Measurements from ENCODE around the gene C1QB.

The C1QB gene

GRCh38 chr1:22652881-22653316 is at the start of gene C1QB:
Gene C1QB (plus strand): TSS chr1:22653236. CDS start chr1:22659463, 6,227 bp downstream.
- no peak for DNase-seq (ENCODE audit: low read depth in 2 of 2)

- no peak for DNase-seq (ENCODE audit: low read depth in 2 of 2)
Observed at GRCh38 chr1:22606161-22606560, 46.9 kb upstream of the C1QB start.

- no peak for DNase-seq (ENCODE audit: low read depth in 2 of 2)
Observed at GRCh38 chr1:22607154-22607553, 45.9 kb upstream of the C1QB start.

- no peak for DNase-seq (ENCODE audit: low read depth in 2 of 2)
Observed at GRCh38 chr1:22608361-22608760, 44.7 kb upstream of the C1QB start.

GRCh38 chr1:22609291-22609690 is 43.7 kb upstream of the C1QB start:
- no peak for DNase-seq (ENCODE audit: low read depth in 2 of 2)

GRCh38 chr1:22611530-22611947 is 41.5 kb upstream of the C1QB start:
- DNase-seq (ENCODE audit: low read depth in 2 of 2): peak in 1 of 2 experiments; percentile 6

- DNase-seq (ENCODE audit: low read depth in 2 of 2): no peak
Observed at GRCh38 chr1:22612671-22613571, 40.1 kb upstream of the C1QB start.

GRCh38 chr1:22613572-22613918 is 39.5 kb upstream of the C1QB start:
- DNase-seq (ENCODE audit: low read depth in 2 of 2): no peak

- DNase-seq (ENCODE audit: low read depth in 2 of 2): no peak
Observed at GRCh38 chr1:22613951-22614350, 39.1 kb upstream of the C1QB start.

- DNase-seq (ENCODE audit: low read depth in 2 of 2): no peak
Observed at GRCh38 chr1:22615886-22616285, 37.1 kb upstream of the C1QB start.

- no peak for DNase-seq (ENCODE audit: low read depth in 2 of 2)
Observed at GRCh38 chr1:22616571-22616970, 36.5 kb upstream of the C1QB start.

- DNase-seq (ENCODE audit: low read depth in 2 of 2): no peak
Observed at GRCh38 chr1:22618056-22618455, 35.0 kb upstream of the C1QB start.

- no peak for DNase-seq (ENCODE audit: low read depth in 2 of 2)
Observed at GRCh38 chr1:22619252-22619651, 33.8 kb upstream of the C1QB start.

- DNase-seq (ENCODE audit: low read depth in 2 of 2): no peak
Observed at GRCh38 chr1:22619798-22620197, 33.2 kb upstream of the C1QB start.

GRCh38 chr1:22621761-22622160 is 31.3 kb upstream of the C1QB start:
- no peak for DNase-seq (ENCODE audit: low read depth in 2 of 2)

- DNase-seq (ENCODE audit: low read depth in 2 of 2): no peak
Observed at GRCh38 chr1:22625262-22625925, 27.6 kb upstream of the C1QB start.

- no peak for DNase-seq (ENCODE audit: low read depth in 2 of 2)
Observed at GRCh38 chr1:22626237-22627157, 26.5 kb upstream of the C1QB start.

- no peak for DNase-seq (ENCODE audit: low read depth in 2 of 2)
Observed at GRCh38 chr1:22627331-22627730, 25.7 kb upstream of the C1QB start.

GRCh38 chr1:22628698-22629444 is 24.2 kb upstream of the C1QB start:
- DNase-seq (ENCODE audit: low read depth in 2 of 2): no peak

GRCh38 chr1:22629886-22630285 is 23.1 kb upstream of the C1QB start:
- no peak for DNase-seq (ENCODE audit: low read depth in 2 of 2)

All from stimulated activated CD4-positive, alpha-beta T cell treated with anti-CD3 and anti-CD28 coated beads, Interleukin-12 subunit alpha, Interleukin-12 subunit beta, amount 100 ng/mL, for 24 hours (primary cell).